IMR-90 (cell line): ENCODE data around the gene BTBD2.

Experiments
- BHLHE40 ChIP-seq: fragments of 150-350 bp; IDR thresholded peaks from 2 replicates; pipeline ENCODE4 v1.6.1; 2016; ENCODE audit warnings: mild to moderate bottlenecking, low read depth, low read length
- CHD1 ChIP-seq: IDR thresholded peaks from 2 replicates; pipeline ENCODE4 v1.6.1; 2012; ENCODE audit warnings: low read depth, low read length, improper control_type of control experiment
- CTCF ChIP-seq: conservative IDR thresholded peaks from 2 replicates; pipeline ENCODE4 v1.5.1; 2012; ENCODE audit warnings: mild to moderate bottlenecking, low read depth, low read length, improper control_type of control experiment
- MAFK ChIP-seq: IDR thresholded peaks from 2 replicates; pipeline ENCODE4 v1.6.1; 2012; ENCODE audit warnings: low read depth, low read length, improper control_type of control experiment
- MXI1 ChIP-seq: IDR thresholded peaks from 2 replicates; pipeline ENCODE4 v1.6.1; 2012; ENCODE audit warnings: low read depth, mild to moderate bottlenecking, low read length, moderate library complexity, borderline replicate concordance
- NFE2L2 ChIP-seq: fragments of 150-350 bp; IDR thresholded peaks from 2 replicates; pipeline ENCODE4 v1.6.1; 2016; ENCODE audit warnings: low read depth, mild to moderate bottlenecking, low read length
- POLR2A ChIP-seq: IDR thresholded peaks from 2 replicates; pipeline ENCODE4 v1.6.1; 2012; ENCODE audit warnings: mild to moderate bottlenecking, low read depth, low read length
- RAD21 ChIP-seq: IDR thresholded peaks from 2 replicates; pipeline ENCODE4 v1.6.1; 2012; ENCODE audit warnings: low read length, improper control_type of control experiment
- RCOR1 ChIP-seq: IDR thresholded peaks from 2 replicates; pipeline ENCODE4 v1.6.1; 2012; ENCODE audit warnings: mild to moderate bottlenecking, low read length, improper control_type of control experiment; ENCODE audit not compliant: insufficient replicate concordance
- RFX5 ChIP-seq: IDR thresholded peaks from 2 replicates; pipeline ENCODE4 v1.8.0; 2012; ENCODE audit warnings: low read depth, mild to moderate bottlenecking, low read length, moderate library complexity
- SMC3 ChIP-seq: fragments of 150-350 bp; IDR thresholded peaks from 2 replicates; pipeline ENCODE4 v1.6.1; 2016; ENCODE audit warnings: low read depth, mild to moderate bottlenecking, antibody characterized with exemption, low read length, moderate library complexity

DNA sequence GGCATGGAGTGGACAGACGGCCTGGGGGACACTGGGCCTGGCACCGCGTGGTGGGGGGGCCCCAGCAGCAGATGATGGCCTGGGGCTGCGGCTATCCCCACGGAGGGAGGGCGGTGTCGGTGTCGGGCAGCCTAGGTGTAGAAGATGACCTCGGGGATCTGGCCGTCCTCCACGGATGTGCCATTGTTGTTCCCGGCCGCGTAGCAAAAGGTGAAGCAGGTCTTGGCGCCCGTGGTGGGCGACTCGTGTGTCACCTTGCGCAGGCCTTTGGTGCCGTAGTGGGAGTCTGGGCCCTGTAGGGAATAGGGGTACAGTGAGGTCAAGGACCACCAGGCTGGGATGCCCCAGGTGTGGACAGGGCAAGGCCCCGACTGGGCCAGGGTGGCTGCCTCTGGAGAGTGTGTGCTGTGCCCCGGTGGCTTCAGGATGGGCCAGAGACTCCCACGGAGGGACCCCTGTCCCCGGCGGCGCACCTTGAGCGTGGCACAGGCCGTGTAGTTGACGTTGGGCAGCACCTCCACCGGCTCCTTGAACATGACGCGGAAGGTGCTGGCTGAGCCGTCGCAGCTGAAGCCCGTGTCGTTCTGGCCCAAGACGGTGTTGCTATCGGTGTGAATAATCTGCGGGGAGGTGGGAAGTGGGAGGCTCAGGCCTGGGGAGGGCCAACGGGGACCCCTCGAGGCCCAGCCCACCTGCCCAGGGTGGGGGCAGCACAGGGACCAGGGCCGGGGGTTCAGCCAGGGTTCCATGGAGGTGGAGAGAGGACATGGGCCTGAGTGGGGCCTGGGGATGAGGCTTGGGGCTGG, 29.0 kb downstream of the BTBD2 start:
- TF ChIP-seq CTCF: no peak
- no peak for TF ChIP-seq POLR2A
- no peak for TF ChIP-seq NFE2L2
- no peak for TF ChIP-seq RAD21
- no peak for TF ChIP-seq RCOR1
- TF ChIP-seq RFX5: no peak
- no peak for TF ChIP-seq CHD1
- no peak for TF ChIP-seq MAFK
- no peak for TF ChIP-seq BHLHE40
- TF ChIP-seq SMC3: no peak
- TF ChIP-seq MXI1: no peak
